Loucy (cell line): ENCODE measurements around the gene ZNF385B.

Source experiments
- EZH2phosphoT487 ChIP-seq: fragments of 200-600 bp; IDR thresholded peaks from 2 replicates; pipeline ENCODE4 v1.6.1; 2018; ENCODE audit warnings: antibody characterized with exemption, mild to moderate bottlenecking, moderate library complexity, borderline replicate concordance
- TF ChIP-seq, protein P1 (sequence below): fragments of 200-600 bp; sonication (generic); conservative IDR thresholded peaks from 2 replicates; pipeline ENCODE4 v1.5.1; 2014; ENCODE audit warnings: mild to moderate bottlenecking, antibody characterized with exemption, low read length

DNA sequence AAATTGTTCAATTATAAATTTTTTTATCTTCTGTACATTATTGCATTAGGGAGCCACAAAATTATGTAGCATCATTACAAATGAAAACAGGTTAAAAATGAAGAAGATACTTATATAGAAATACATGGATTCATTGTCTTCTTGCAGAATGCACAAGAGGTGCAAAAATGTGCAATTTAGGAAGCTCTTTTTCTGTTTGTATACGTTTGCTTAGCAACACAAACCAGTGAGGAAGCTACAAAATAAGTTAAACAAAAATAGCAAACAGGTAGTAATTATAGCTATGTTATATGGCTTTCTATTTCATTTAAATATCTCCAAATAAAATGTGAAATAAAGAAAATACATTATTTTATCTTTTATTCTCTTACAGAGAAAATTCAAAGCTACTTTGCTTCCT is 419.2 kb downstream of the ZNF385B start:
- TF ChIP-seq, protein P1, sequence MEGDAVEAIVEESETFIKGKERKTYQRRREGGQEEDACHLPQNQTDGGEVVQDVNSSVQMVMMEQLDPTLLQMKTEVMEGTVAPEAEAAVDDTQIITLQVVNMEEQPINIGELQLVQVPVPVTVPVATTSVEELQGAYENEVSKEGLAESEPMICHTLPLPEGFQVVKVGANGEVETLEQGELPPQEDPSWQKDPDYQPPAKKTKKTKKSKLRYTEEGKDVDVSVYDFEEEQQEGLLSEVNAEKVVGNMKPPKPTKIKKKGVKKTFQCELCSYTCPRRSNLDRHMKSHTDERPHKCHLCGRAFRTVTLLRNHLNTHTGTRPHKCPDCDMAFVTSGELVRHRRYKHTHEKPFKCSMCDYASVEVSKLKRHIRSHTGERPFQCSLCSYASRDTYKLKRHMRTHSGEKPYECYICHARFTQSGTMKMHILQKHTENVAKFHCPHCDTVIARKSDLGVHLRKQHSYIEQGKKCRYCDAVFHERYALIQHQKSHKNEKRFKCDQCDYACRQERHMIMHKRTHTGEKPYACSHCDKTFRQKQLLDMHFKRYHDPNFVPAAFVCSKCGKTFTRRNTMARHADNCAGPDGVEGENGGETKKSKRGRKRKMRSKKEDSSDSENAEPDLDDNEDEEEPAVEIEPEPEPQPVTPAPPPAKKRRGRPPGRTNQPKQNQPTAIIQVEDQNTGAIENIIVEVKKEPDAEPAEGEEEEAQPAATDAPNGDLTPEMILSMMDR = no peak
- no peak for TF ChIP-seq EZH2phosphoT487
